DMS114 treated with DMSO at 0.1 percent for 48 hours (cell line): ENCODE measurements around the gene STAMBPL1.
"Not testable (repeated sequence)": the region's sequence is repeated elsewhere in the genome, so short reads cannot be mapped to it uniquely, and the experiment has no call there.

Experiments
- DNase-seq: peaks from one replicate; lab custom pipeline; 2025; ENCODE audit not compliant: unreplicated experiment; lab: John Stamatoyannopoulos, UW

The STAMBPL1 gene

GRCh38 chr10:88854684-88855083, 25.4 kb upstream of the STAMBPL1 start:
- no peak for DNase-seq

DNA sequence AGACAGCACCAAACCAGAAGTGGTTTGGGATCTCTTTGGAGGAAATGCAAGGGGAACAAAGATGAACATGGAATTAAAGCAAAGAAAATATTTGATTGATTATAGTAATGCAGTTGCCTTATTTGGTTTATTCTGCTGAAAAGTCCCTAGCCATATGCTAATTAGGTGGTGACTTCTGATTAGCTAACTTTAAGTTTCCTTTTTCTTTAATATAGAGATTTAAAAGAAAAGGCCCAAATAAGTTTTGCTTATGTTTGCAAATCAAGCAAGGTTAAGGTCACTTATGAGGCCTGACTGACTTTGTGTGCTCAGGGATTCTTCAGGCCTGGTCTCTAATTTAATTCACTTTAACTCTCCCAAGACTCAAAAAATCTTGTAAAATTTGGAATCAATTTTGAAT, 22.2 kb upstream of the STAMBPL1 start:
- DNase-seq, result no peak

- DNase-seq, result no peak
These were observed 21.6 kb upstream of the STAMBPL1 start for GRCh38 chr10:88858491-88858890.

- DNase-seq, result no peak
These were observed 19.0 kb upstream of the STAMBPL1 start for GRCh38 chr10:88861036-88861435.

DNA sequence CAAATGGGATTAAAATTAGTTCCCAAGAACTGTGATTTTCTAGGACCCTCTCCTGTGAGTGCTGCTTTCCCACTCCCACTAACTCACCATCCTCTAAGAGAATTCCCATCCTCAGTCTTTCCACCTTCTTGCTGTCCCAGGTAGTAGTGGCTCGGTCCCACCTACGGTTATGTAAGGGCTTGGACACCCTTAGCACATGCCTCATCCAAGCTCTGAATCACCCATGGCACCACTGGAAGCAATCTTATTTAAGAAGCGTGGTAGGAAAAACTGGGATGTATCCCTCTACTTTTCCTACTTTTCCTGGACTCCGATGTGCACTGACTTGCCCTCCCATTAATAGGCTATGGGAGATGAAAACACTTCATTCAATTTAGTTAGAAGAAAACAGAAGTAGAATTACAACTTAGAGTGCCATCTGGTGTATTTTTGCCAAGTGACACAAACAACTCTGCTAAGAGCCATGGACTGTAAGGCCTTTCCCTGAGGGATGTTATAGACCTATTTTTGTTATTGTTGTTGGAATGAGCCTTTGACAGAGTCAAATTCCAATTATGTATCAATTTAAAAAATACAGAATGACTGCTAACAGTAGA, 14.7 kb upstream of the STAMBPL1 start:
- no peak for DNase-seq

DNA sequence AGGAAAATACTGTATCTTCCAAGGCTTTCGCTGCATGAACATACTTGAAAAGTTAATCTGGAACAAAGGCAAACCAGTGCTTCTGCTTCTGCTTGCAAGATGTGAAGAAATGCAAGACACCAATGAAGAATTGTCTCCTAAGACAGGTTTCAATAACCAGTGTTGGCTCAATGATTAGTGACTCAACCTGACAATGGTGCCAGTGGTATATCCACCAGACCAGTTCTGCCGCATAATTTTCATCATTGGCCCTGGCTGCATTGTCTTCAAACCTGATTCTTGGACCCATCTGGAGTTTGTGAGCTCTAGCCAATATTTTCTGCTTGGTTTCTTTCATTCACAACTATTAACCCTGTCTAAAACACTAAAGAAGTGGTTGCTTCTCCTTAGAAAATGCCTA, 13.6 kb upstream of the STAMBPL1 start:
- no peak for DNase-seq

GRCh38 chr10:88870089-88870488, 10.0 kb upstream of the STAMBPL1 start:
- no peak for DNase-seq

- no peak for DNase-seq
These were observed 6.3 kb upstream of the STAMBPL1 start for GRCh38 chr10:88873757-88874156.

DNA sequence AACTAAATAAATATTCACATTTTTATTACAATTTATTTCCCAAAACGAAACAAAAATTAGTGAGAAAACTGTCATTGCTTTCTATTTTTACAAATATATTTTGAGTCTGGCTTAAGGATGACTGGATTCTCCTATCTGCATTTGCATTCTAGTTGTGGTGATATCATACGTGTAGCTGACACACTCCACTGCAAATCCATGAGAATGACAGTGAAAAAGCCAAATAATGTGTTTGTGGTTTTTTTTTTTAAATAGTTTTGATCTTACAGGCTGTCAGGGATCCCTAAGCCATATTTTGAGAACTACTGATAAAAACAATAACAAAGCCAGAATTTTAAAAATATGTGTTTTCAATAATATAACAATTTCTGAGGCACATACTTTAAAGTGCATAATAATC, 5.8 kb upstream of the STAMBPL1 start:
- DNase-seq, result no peak

GRCh38 chr10:88875081-88875480, 5.0 kb upstream of the STAMBPL1 start:
- DNase-seq, result no peak

- DNase-seq, result no peak
These were observed 2.7 kb upstream of the STAMBPL1 start for GRCh38 chr10:88877298-88877697.

GRCh38 chr10:88880282-88881076, 434 bp downstream of the STAMBPL1 start:
- DNase-seq, result peak; percentile 42

DNA sequence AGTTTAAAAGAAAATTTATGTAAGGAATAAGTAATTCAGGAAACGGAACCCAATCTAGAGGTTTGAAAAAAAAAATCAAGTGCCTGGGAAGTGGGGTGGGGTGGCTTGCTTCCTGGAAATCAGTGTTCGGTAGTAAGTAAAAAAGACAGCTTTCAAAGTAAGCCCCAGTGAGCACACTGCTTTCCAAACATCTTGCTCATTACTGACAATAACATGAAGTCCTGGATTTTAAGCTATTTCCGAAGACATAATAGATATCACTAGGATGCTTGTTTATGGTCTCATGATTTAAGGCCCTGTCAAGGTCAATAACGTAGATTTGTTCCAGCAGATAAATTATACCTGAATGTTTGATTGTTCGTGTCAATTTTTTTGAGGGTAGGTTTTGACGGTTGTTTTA, 1.3 kb downstream of the STAMBPL1 start:
- no peak for DNase-seq

- DNase-seq, result no peak
These were observed 2.0 kb downstream of the STAMBPL1 start for GRCh38 chr10:88881922-88882645.

- DNase-seq, result not testable (repeated sequence)
These were observed 2.8 kb downstream of the STAMBPL1 start for GRCh38 chr10:88882646-88883447.

DNA sequence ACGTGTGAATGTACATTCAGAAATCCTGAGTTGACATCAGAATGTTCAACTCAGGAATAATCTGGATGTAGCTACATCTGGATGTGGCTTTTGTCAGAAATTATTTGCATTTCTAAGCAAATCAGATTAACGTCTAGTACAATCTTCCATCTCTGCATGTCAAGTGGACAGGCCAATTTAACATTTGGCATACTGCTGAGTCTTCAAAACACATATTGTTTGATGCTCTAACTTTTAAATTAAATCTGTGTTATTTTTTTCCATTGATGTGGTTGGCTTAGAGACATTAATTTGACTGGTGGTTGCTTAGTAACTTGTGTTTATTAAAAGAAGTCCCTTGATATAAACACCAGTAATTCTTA, 3.4 kb downstream of the STAMBPL1 start:
- DNase-seq, result no peak

DNA sequence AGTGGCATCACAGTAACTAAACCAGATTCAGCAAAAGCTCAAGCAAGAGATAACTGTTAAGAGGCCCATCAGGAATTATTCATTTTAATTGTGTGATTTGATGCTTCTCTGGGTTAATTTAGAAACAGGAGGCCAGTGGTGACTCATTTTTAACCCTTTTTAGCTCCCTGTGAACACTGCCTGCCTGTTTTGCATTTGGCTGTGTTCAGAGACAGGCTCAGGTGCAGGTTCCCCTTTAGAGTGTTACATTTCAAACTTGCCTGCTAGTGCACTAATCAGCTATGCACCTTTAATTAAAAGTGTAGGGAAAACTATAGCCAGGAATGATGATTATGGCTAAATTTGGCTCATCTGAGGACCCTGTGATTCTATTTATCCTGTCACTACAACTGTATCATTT, 6.5 kb downstream of the STAMBPL1 start:
- DNase-seq, result no peak

- DNase-seq, result no peak
These were observed 8.9 kb downstream of the STAMBPL1 start for GRCh38 chr10:88888810-88889445.

DNA sequence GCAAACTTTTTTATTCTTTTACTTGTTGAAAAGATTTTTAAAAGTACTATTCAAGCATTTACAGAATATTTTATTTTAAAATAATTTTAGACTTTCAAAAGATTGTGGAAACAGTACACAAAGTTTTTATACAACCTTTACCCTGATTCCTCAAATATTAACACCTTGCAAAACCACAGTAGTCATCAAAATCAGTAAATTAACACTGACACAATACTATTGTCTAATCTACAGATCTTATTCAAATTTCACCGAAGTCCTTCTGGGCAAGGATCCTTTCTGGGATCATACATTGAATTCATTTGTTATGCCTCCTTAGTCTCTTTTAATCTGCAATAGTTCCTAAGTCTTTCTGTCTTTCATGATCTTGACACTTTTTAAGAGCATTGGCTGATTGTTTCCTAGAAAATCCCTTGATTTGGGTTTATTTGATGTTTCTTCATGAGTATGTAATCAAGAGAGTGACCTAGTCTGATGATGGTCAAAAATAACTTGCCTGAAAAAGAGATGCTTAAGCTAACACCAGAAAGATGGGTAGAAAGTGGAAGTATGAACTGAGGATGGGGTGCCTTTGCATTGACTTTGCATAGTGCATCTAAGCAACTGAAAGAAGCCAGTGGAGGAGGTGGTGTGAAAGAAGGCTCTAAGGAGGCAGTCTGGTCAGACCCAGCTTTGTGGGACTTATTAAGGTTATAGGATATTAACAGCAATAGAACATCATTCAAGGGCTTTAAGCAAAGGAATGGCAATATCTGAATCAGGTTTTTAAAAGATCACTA, 9.7 kb downstream of the STAMBPL1 start:
- DNase-seq, result no peak
